Tongue (tissue), 2 donors: Measurements from ENCODE around the gene LDHB. TPM values are rescaled to one million over a fixed set of nuclear protein-coding genes. Genes with fewer than 3 reads are reported as not detected.
"Not testable (repeated sequence)": the region's sequence is repeated elsewhere in the genome, so short reads cannot be mapped to it uniquely, and the experiment has no call there.

Experiments
- DNase-seq: peaks from one replicate; pipeline ENCODE4 v3.0.0-alpha.2; 2015
- total RNA-seq: library from RNA; depleted of rRNA; stranded (reverse); fragments of >200 nt; gene quantifications from one replicate; pipeline ENCODE4 v1.2.3, GENCODE V29; 2014

The LDHB gene
- total RNA-seq, 1 donor from 2014 or later: 469 TPM

GRCh38 chr12:21607701-21608100 is 49.9 kb downstream of the LDHB start:
- DNase-seq: peak; percentile 32

GRCh38 chr12:21606175-21606574 is 51.5 kb downstream of the LDHB start:
- no peak for DNase-seq

DNA sequence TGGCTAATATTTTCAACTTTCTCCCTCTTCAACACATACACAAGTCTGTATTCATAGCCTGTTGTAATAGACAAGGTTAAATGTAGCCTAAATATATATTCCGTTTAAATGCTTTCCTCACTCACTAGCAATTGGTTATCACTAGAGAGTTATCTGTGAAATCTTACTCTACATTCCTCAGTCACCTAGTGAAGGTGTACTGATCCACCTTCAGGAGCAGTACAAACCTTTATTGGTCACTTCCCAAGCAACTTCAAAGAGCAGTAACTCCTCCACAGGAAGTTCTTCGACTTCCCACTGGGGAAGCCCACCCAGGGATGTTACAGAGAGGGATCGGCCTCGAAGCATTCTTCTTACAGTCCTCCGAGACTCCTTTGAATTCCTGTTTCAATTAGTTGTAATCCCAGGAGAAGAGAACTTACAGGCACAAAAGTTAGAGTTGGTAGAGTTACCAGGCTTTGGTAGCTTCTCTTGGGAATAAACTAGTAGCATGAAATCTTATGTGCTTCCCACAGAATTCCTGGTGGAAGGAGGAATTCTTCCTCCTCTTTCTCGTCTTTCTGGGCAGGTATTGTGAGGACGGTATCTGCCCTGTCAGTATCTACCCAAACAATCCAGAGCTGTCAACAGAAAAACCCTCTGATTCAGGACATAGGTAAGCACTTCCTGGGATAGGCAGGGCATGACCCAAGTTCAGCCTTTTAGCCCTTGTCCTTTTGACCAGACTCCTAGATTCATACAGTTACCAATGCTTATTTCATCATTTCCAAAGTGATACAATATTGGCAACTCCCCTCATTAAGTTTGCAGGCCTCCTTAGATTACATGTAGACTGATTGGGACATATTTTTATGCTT is 53.2 kb downstream of the LDHB start, which contains the start of gene GYS2:
Gene GYS2 (minus strand): TSS at position 603 of the 857 bp plus-strand sequence. CDS start 255 bp downstream, at position 348.
- DNase-seq: no peak

- DNase-seq: no peak
Measured at GRCh38 chr12:21602774-21603173, 54.9 kb downstream of the LDHB start.

DNA sequence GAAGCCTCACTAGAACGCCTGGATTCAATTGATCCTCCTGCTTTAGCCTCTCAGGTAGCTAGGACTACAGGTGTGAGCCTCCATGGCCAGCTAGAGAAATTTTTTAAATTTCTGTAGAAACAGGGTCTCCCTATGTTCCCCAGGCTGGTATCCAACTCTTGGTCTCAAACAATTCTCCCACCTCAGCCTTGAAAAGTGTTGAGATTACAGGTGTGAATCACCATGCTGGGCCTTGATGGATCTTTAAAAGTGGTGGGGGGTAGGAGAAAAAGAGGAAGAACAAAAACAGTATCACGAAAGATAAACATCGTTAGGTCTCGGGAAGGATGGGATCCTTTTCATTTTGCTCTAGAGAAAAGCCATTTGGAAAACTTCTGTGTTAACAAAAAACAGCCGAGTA is 57.4 kb downstream of the LDHB start:
- DNase-seq: no peak

DNA sequence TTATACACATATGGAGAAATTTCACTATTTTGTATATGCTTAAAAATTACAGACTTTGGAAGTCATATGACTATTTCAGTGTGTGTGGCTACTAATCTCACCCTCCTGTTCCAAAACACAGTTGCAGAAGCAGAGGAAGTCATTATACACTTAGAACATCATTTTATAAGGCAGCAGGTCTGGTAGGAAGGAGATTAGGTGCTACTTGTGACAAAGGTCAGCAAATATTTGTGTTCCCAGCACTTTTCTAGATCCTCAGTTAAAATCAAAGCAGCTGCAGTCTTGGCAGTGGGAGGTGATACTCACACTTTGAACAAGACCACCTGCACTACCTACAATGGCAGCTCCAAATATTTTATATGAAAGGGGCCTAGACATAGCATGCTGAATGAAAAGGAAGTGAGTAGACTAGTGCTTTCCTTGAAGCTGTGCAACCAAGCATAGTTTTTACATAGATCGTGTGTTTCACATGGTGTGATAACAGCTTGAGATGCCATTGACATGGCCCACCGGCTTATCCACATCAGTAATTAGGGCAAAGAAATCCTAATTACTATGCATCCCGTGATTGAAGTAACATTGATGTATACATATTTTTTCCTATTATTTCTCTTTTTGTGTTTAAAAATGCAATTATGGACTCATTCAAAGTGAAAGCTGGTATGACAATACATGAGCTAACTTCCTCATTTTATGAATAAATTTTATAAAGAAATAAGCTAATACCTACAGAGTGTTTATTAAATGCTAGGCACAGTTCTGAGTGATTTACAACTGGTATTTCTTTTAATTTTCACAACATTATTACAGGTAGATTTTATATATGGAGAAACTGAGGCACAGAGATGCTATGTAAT is 58.3 kb downstream of the LDHB start:
- no peak for DNase-seq

DNA sequence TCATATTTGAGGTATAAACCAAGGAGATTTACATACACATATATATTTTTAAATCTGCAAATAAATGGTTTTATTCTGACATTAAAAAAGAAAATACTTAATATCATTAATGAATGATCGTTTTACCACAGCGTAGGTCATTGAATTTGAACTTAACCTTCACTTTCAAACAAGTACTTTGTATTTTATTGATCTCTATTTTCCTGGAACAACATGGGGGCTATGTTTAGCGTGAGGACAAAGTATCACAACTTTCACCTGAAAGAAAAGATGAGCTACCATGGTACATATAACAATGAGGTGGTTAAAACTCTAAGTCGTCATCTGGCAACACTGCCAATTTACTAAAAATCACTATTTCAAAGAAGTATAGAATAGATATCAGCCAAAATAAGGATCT is 59.0 kb downstream of the LDHB start:
- no peak for DNase-seq

DNA sequence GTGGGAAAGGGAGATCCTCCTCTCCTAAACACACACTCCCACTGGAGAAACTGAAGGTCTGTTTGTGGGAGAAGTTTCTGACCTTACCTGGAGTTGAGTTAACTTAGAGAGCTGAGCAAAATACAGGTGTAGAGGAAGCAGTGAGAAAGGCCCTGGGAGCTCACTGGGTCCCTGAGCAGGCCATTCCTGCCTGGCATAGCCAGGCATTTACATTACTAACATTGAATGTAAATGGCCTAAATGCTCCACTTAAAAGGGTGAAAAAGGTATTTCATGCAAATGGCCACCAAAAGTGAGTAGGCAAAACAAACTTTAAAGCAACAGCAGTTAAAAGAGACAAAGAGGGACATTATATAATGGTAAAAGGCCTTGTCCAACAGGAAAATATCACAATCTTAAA is 62.3 kb downstream of the LDHB start:
- not testable (repeated sequence) for DNase-seq

- DNase-seq: no peak
Measured at GRCh38 chr12:21585485-21585884, 72.2 kb downstream of the LDHB start.

Other genes with a start within 250 kb of the LDHB start
- 28.0 TPM for gene PYROXD1, start 220.2 kb downstream of the LDHB start, total RNA-seq
- 60.9 TPM for gene RECQL, start 156.2 kb downstream of the LDHB start, total RNA-seq
- 51.8 TPM for gene GOLT1B, start 156.1 kb downstream of the LDHB start, total RNA-seq
- gene SPX, start 131.5 kb downstream of the LDHB start, total RNA-seq: 19.8 TPM
- not detected for gene GYS2, start 53.0 kb downstream of the LDHB start, total RNA-seq
- 50.1 TPM for gene KCNJ8, start 116.9 kb upstream of the LDHB start, total RNA-seq